Neural cell (in vitro differentiated cells): ENCODE data around the gene ZNF385D.

ENCODE experiments used
- CTCF ChIP-seq: fragments of 450-650 bp; IDR thresholded peaks from 2 replicates; pipeline ENCODE4 v1.5.1; 2014; ENCODE audit warnings: antibody characterized with exemption, mild to moderate bottlenecking, moderate library complexity; ENCODE audit not compliant: poor library complexity, severe bottlenecking
- POLR2AphosphoS5 ChIP-seq: IDR thresholded peaks from 2 replicates; pipeline ENCODE4 v1.6.1; 2012
- SMC3 ChIP-seq: fragments of 450-650 bp; conservative IDR thresholded peaks from 2 replicates; pipeline ENCODE4 v1.6.1; 2014; ENCODE audit warnings: antibody characterized with exemption, mild to moderate bottlenecking, moderate library complexity; ENCODE audit not compliant: poor library complexity
- TF ChIP-seq, protein P1 (sequence below): IDR thresholded peaks from 2 replicates; pipeline ENCODE4 v1.6.1; 2012; ENCODE audit warnings: borderline replicate concordance

GRCh38 chr3:21409401-21409800 is 341.6 kb downstream of the ZNF385D start:
- TF ChIP-seq CTCF (no peak), POLR2AphosphoS5 (no peak), SMC3 (no peak)
- TF ChIP-seq, protein P1, sequence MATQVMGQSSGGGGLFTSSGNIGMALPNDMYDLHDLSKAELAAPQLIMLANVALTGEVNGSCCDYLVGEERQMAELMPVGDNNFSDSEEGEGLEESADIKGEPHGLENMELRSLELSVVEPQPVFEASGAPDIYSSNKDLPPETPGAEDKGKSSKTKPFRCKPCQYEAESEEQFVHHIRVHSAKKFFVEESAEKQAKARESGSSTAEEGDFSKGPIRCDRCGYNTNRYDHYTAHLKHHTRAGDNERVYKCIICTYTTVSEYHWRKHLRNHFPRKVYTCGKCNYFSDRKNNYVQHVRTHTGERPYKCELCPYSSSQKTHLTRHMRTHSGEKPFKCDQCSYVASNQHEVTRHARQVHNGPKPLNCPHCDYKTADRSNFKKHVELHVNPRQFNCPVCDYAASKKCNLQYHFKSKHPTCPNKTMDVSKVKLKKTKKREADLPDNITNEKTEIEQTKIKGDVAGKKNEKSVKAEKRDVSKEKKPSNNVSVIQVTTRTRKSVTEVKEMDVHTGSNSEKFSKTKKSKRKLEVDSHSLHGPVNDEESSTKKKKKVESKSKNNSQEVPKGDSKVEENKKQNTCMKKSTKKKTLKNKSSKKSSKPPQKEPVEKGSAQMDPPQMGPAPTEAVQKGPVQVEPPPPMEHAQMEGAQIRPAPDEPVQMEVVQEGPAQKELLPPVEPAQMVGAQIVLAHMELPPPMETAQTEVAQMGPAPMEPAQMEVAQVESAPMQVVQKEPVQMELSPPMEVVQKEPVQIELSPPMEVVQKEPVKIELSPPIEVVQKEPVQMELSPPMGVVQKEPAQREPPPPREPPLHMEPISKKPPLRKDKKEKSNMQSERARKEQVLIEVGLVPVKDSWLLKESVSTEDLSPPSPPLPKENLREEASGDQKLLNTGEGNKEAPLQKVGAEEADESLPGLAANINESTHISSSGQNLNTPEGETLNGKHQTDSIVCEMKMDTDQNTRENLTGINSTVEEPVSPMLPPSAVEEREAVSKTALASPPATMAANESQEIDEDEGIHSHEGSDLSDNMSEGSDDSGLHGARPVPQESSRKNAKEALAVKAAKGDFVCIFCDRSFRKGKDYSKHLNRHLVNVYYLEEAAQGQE = no peak
